ENCODE measurements around the gene GSTK1.
"Not testable (repeated sequence)": the region's sequence is repeated elsewhere in the genome, so short reads cannot be mapped to it uniquely, and the experiment has no call there.

The GSTK1 gene

GRCh38 chr7:143279186-143280098 is 16.2 kb downstream of the GSTK1 start:
- no peak for DNase-seq

GRCh38 chr7:143280160-143280559 is 16.9 kb downstream of the GSTK1 start:
- no peak for DNase-seq

GRCh38 chr7:143280566-143280965 is 17.3 kb downstream of the GSTK1 start:
- DNase-seq = no peak

GRCh38 chr7:143281529-143281928 is 18.3 kb downstream of the GSTK1 start:
- DNase-seq = no peak

GRCh38 chr7:143282124-143282523 is 18.9 kb downstream of the GSTK1 start:
- DNase-seq = no peak

GRCh38 chr7:143283381-143283780 is 20.1 kb downstream of the GSTK1 start:
- no peak for DNase-seq

- DNase-seq = peak; percentile 68
Measured at GRCh38 chr7:143284591-143285469, 21.6 kb downstream of the GSTK1 start, which contains the start of gene TMEM139. Gene TMEM139 (plus strand): TSS chr7:143284958. CDS start chr7:143285958, 1,000 bp downstream.

- DNase-seq = no peak
Measured at GRCh38 chr7:143285470-143285778, 22.2 kb downstream of the GSTK1 start.

- no peak for DNase-seq
Measured at GRCh38 chr7:143285806-143286521, 22.7 kb downstream of the GSTK1 start.

- DNase-seq = no peak
Measured at GRCh38 chr7:143286522-143286890, 23.3 kb downstream of the GSTK1 start.

GRCh38 chr7:143287339-143287934 is 24.2 kb downstream of the GSTK1 start:
- DNase-seq = no peak

- peak; percentile 98 for DNase-seq
Measured at GRCh38 chr7:143287935-143288826, 24.9 kb downstream of the GSTK1 start, which contains the start of gene CASP2. Gene CASP2 (plus strand): TSS chr7:143288351. CDS start chr7:143288456, 105 bp downstream.

GRCh38 chr7:143288836-143289235 is 25.6 kb downstream of the GSTK1 start:
- no peak for DNase-seq

GRCh38 chr7:143289421-143289820 is 26.2 kb downstream of the GSTK1 start:
- no peak for DNase-seq

GRCh38 chr7:143289888-143290287 is 26.6 kb downstream of the GSTK1 start:
- DNase-seq = not testable (repeated sequence)

- DNase-seq = no peak
Measured at GRCh38 chr7:143290293-143290692, 27.1 kb downstream of the GSTK1 start.

- no peak for DNase-seq
Measured at GRCh38 chr7:143292876-143293275, 29.6 kb downstream of the GSTK1 start.

GRCh38 chr7:143295870-143296269 is 32.6 kb downstream of the GSTK1 start:
- DNase-seq = no peak

GRCh38 chr7:143296686-143297085 is 33.4 kb downstream of the GSTK1 start:
- DNase-seq = no peak

- no peak for DNase-seq
Measured at GRCh38 chr7:143299346-143299745, 36.1 kb downstream of the GSTK1 start.

- DNase-seq = peak; percentile 80
Measured at GRCh38 chr7:143299840-143300239, 36.6 kb downstream of the GSTK1 start.

Measured in islet precursor cell (in vitro differentiated cells).